Measurements from ENCODE around the gene CDH11.

CDH11 gene

GRCh38 chr16:64950262-64950661, 171.6 kb downstream of the CDH11 start:
- Histone ChIP-seq H4K20me1 (ENCODE audit: control insufficient read depth, insufficient read depth, low read depth, low read length) (no peaks in the 10 kb centered on the region), H3K4me3 (ENCODE audit: low read length) (no peak overlapping the region), H3F3A (ENCODE audit: control insufficient read depth, insufficient read depth) (no peaks in the 10 kb centered on the region), H3K27ac (ENCODE audit: low read depth, low read length) (no peak overlapping the region), H3K4me1 (ENCODE audit: control insufficient read depth, low read length) (no peaks in the 10 kb centered on the region), H3K79me2 (ENCODE audit: control insufficient read depth, low read length) (no peaks in the 10 kb centered on the region), H3K36me3 (ENCODE audit: control insufficient read depth, low read length) (no peaks in the 10 kb centered on the region), H3K9me3 (ENCODE audit: control insufficient read depth, insufficient read depth, low read length) (peaks cover 3% of the 10 kb centered on the region; the same call in 1 of the 2 replicates), H3K27me3 (ENCODE audit: control insufficient read depth, low read length) (no peaks in the 10 kb centered on the region), H3K4me2 (ENCODE audit: low read length) (no peak overlapping the region), H3K9me2 (replicated peaks; ENCODE audit: control insufficient read depth, low read length) (no peaks in the 10 kb centered on the region)
- TF ChIP-seq, protein P1, sequence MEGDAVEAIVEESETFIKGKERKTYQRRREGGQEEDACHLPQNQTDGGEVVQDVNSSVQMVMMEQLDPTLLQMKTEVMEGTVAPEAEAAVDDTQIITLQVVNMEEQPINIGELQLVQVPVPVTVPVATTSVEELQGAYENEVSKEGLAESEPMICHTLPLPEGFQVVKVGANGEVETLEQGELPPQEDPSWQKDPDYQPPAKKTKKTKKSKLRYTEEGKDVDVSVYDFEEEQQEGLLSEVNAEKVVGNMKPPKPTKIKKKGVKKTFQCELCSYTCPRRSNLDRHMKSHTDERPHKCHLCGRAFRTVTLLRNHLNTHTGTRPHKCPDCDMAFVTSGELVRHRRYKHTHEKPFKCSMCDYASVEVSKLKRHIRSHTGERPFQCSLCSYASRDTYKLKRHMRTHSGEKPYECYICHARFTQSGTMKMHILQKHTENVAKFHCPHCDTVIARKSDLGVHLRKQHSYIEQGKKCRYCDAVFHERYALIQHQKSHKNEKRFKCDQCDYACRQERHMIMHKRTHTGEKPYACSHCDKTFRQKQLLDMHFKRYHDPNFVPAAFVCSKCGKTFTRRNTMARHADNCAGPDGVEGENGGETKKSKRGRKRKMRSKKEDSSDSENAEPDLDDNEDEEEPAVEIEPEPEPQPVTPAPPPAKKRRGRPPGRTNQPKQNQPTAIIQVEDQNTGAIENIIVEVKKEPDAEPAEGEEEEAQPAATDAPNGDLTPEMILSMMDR (IDR thresholded peaks at IDR 0.05; ENCODE audit: low read depth, low read length, poor library complexity, severe bottlenecking), result peak; percentile 25
- TF ChIP-seq EZH2phosphoT487 (IDR thresholded peaks at IDR 0.05; ENCODE audit: borderline replicate concordance, low read length), result no peak

DNA sequence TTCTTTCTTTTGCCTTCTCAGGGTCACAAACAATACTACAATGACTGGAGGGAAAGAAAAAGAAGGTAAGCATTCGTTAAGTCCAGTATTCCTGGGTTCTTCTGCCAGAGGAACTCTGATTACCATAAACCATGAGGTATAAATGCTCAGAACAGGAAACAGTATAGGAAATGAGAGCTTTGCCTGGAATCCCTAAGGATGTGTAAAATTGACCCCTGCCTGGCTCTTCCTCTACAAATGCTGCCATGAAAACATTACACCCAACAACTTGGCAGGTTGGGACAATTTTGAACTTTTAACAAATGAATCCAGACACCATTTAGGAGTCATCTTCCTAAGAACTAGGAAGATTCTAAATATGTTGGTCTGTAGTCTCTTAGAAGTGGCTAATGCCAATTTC, 173.8 kb downstream of the CDH11 start:
- Histone ChIP-seq H3K4me1 (ENCODE audit: control insufficient read depth, low read length) (no peaks in the 10 kb centered on the region), H3K79me2 (ENCODE audit: control insufficient read depth, low read length) (no peaks in the 10 kb centered on the region), H3K27ac (ENCODE audit: low read depth, low read length) (no peak overlapping the region), H3K4me3 (ENCODE audit: low read length) (no peak overlapping the region), H3F3A (ENCODE audit: control insufficient read depth, insufficient read depth) (no peaks in the 10 kb centered on the region), H4K20me1 (ENCODE audit: control insufficient read depth, insufficient read depth, low read depth, low read length) (no peaks in the 10 kb centered on the region), H3K9me2 (replicated peaks; ENCODE audit: control insufficient read depth, low read length) (no peaks in the 10 kb centered on the region), H3K27me3 (ENCODE audit: control insufficient read depth, low read length) (no peaks in the 10 kb centered on the region), H3K4me2 (ENCODE audit: low read length) (no peak overlapping the region), H3K9me3 (ENCODE audit: control insufficient read depth, insufficient read depth, low read length) (peaks cover 3% of the 10 kb centered on the region; the same call in 1 of the 2 replicates), H3K36me3 (ENCODE audit: control insufficient read depth, low read length) (no peaks in the 10 kb centered on the region)
- no peak for TF ChIP-seq EZH2phosphoT487 (IDR thresholded peaks at IDR 0.05; ENCODE audit: borderline replicate concordance, low read length)
- TF ChIP-seq, protein P1 (IDR thresholded peaks at IDR 0.05; ENCODE audit: low read depth, low read length, poor library complexity, severe bottlenecking), result no peak

- H3K27ac ChIP-seq (ENCODE audit: low read depth, low read length), result no peak overlapping the region
- H3K9me2 ChIP-seq (replicated peaks; ENCODE audit: control insufficient read depth, low read length), result no peaks in the 10 kb centered on the region
- H3K79me2 ChIP-seq (ENCODE audit: control insufficient read depth, low read length), result no peaks in the 10 kb centered on the region
- H3K4me1 ChIP-seq (ENCODE audit: control insufficient read depth, low read length), result no peaks in the 10 kb centered on the region
- H3K9me3 ChIP-seq (ENCODE audit: control insufficient read depth, insufficient read depth, low read length), result peaks cover 3% of the 10 kb centered on the region; the same call in 1 of the 2 replicates
- H3F3A ChIP-seq (ENCODE audit: control insufficient read depth, insufficient read depth), result no peaks in the 10 kb centered on the region
- no peaks in the 10 kb centered on the region for H3K36me3 ChIP-seq (ENCODE audit: control insufficient read depth, low read length)
- H3K4me3 ChIP-seq (ENCODE audit: low read length), result no peak overlapping the region
- no peak for TF ChIP-seq EZH2phosphoT487 (IDR thresholded peaks at IDR 0.05; ENCODE audit: borderline replicate concordance, low read length)
- TF ChIP-seq, protein P1 (IDR thresholded peaks at IDR 0.05; ENCODE audit: low read depth, low read length, poor library complexity, severe bottlenecking), result no peak
- no peaks in the 10 kb centered on the region for H4K20me1 ChIP-seq (ENCODE audit: control insufficient read depth, insufficient read depth, low read depth, low read length)
- no peaks in the 10 kb centered on the region for H3K27me3 ChIP-seq (ENCODE audit: control insufficient read depth, low read length)
- no peak overlapping the region for H3K4me2 ChIP-seq (ENCODE audit: low read length)
Observed at GRCh38 chr16:64947651-64948050, 174.2 kb downstream of the CDH11 start.

Measured in DOHH2 (cell line).